MCF 10A (cell line): ENCODE results near the gene SUN5. TPM values are rescaled to one million over a fixed set of nuclear protein-coding genes. Genes with fewer than 3 reads are reported as not detected.

Experiments
- BruUV-seq: library from RNA; stranded (reverse); fragments of 400-500 nt; replicated peaks from 2 replicates; lab custom pipeline; 2021; lab: Mats Ljungman, UMichigan
- CTCF ChIA-PET: fragments of 300-600 bp; sonication (Branson Sonifier 250); formaldehyde crosslinking; extraction: SDS; loops from one replicate; lab custom pipeline; 2021; ENCODE audit warnings: antibody characterized with exemption, inconsistent platforms; lab: Yijun Ruan, JAX
- POLR2A ChIA-PET: fragments of 300-600, 350-650 bp; sonication (Branson Sonifier 250); formaldehyde crosslinking; extraction: SDS; loops from one replicate; lab custom pipeline; 2020; ENCODE audit warnings: antibody characterized with exemption, inconsistent platforms; lab: Yijun Ruan, JAX
- DNase-seq: peaks from one replicate; pipeline ENCODE4 v3.0.0-alpha.2; 2018; ENCODE audit not compliant: unreplicated experiment
- H3K27ac Mint-ChIP-seq: one replicate; pipeline ENCODE4 v1.8.0; 2022; ENCODE audit warnings: mild to moderate bottlenecking, low read depth, mixed read lengths; ENCODE audit not compliant: unreplicated experiment
- H3K27me3 Mint-ChIP-seq: one replicate; pipeline ENCODE4 v1.8.0; 2022; ENCODE audit warnings: mixed read lengths; ENCODE audit not compliant: insufficient read depth, unreplicated experiment
- H3K36me3 Mint-ChIP-seq: one replicate; pipeline ENCODE4 v1.8.0; 2022; ENCODE audit warnings: mild to moderate bottlenecking, moderate library complexity, mixed read lengths; ENCODE audit not compliant: insufficient read depth, unreplicated experiment
- H3K4me1 Mint-ChIP-seq: one replicate; pipeline ENCODE4 v1.8.0; 2022; ENCODE audit warnings: mixed read lengths; ENCODE audit not compliant: insufficient read depth, unreplicated experiment
- H3K4me3 Mint-ChIP-seq: one replicate; pipeline ENCODE4 v1.8.0; 2022; ENCODE audit warnings: mild to moderate bottlenecking, moderate library complexity, mixed read lengths; ENCODE audit not compliant: unreplicated experiment
- H3K9me3 Mint-ChIP-seq: one replicate; pipeline ENCODE4 v1.8.0; 2022; ENCODE audit warnings: mixed read lengths; ENCODE audit not compliant: unreplicated experiment
- intact Hi-C: fragments of 100-400 bp; cut with micrococcal nuclease; formaldehyde crosslinking; loops from 2 replicates; pipeline ENCODE4 v1.14.1; 2022
- total RNA-seq: library from RNA; stranded (reverse); gene quantifications from 2 replicates; pipeline ENCODE4 v1.2.3, GENCODE V29; 2022
- TF ChIP-seq, protein P1 (sequence below): fragments of 200-600 bp; IDR thresholded peaks from one replicate; pipeline ENCODE4 v1.8.0; 2022; ENCODE audit warnings: antibody characterized with exemption, mild to moderate bottlenecking; ENCODE audit not compliant: unreplicated experiment

The SUN5 gene
- total RNA-seq, 1 experiment from 2014 or later = not detected

DNA sequence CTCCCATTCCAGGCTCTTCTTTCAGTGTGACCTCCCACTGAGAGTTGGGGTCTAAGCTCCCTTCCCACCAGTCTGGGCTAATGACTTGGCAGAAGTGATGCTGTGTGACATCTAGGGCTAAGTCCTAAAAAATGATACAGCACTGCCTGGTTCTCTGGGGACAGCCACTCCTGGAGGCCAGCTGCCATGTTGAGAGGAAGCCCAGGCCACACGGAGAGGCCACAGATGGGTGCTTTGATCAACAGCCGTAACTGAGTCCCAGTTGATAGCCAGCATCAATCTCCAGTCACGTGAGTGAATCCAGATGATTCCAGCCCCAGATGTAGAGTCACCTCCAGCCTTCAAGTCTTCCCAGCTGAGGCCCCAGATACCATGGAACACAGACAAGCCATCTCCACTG, 13.8 kb downstream of the SUN5 start:
- no TSS peak for BruUV-seq
- TF ChIP-seq, protein P1, sequence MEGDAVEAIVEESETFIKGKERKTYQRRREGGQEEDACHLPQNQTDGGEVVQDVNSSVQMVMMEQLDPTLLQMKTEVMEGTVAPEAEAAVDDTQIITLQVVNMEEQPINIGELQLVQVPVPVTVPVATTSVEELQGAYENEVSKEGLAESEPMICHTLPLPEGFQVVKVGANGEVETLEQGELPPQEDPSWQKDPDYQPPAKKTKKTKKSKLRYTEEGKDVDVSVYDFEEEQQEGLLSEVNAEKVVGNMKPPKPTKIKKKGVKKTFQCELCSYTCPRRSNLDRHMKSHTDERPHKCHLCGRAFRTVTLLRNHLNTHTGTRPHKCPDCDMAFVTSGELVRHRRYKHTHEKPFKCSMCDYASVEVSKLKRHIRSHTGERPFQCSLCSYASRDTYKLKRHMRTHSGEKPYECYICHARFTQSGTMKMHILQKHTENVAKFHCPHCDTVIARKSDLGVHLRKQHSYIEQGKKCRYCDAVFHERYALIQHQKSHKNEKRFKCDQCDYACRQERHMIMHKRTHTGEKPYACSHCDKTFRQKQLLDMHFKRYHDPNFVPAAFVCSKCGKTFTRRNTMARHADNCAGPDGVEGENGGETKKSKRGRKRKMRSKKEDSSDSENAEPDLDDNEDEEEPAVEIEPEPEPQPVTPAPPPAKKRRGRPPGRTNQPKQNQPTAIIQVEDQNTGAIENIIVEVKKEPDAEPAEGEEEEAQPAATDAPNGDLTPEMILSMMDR = no peak
- H3K9me3 Mint-ChIP-seq = peaks cover 9% of the 10 kb centered on the region
- intact Hi-C loops = no loop called here
- DNase-seq = no peak
- no peak overlapping the region for H3K27ac Mint-ChIP-seq
- no peak overlapping the region for H3K4me3 Mint-ChIP-seq
- ChIA-PET POLR2A (no interaction called here), CTCF (interaction anchor here (0.6 to 1.7 kb wide), 2 partner anchors 8 to 44 kb away, joined by 3 to 4 read pairs; no protein-coding TSS in a partner anchor)
- H3K27me3 Mint-ChIP-seq = peaks cover 47% of the 10 kb centered on the region
- no peaks in the 10 kb centered on the region for H3K36me3 Mint-ChIP-seq
- no peaks in the 10 kb centered on the region for H3K4me1 Mint-ChIP-seq

DNA sequence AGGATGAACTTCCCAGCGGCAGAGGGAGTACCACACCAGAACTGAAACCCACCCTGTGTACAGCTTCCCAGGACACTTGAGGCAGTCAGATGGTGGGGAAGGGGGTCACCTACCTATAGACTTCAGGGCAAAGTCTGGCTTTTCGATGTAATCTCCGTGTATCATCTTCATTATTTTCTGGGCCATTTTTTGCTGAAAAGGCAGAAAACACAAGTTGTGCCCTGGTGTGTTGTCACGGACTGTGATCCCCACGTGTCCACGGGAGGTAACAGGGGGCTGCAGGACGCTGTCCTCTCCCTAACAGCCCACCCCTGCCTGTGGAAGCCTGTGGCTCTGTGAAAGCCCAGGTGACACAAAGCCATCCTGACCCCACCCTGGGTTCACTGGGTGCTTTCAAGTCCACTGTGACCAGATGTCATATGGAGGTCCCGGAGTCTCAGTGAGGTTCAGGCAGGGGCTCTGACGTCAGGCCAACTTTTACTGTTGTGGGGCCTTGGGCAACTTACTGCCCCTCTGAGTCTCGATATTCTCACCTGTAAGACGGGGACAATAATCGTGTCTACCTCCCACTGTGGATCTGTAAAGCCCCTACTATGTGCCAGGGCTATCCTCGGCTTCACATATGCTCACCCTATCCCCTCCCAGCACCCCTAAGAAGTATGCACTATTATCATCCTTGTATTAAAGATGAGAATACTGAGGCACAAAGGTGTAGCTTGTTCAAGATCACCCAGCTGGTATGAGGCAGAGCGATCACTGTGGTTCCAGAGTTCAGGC, 14.5 kb downstream of the SUN5 start:
- peaks cover 3% of the 10 kb centered on the region for H3K9me3 Mint-ChIP-seq
- peaks cover 45% of the 10 kb centered on the region for H3K27me3 Mint-ChIP-seq
- no peak for DNase-seq
- POLR2A ChIA-PET = interaction anchor here (0.5 kb wide), 1 partner anchor 29 kb away, joined by 3 read pairs; no protein-coding TSS in a partner anchor
- no peak overlapping the region for H3K27ac Mint-ChIP-seq
- CTCF ChIA-PET = interaction anchor here (0.6 to 1.0 kb wide), 2 partner anchors 9 to 200 kb away, joined by 3 to 4 read pairs; no protein-coding TSS in a partner anchor
- no peaks in the 10 kb centered on the region for H3K4me1 Mint-ChIP-seq
- no TSS peak for BruUV-seq
- H3K36me3 Mint-ChIP-seq = no peaks in the 10 kb centered on the region
- TF ChIP-seq, protein P1 = no peak
- intact Hi-C loops = no loop called here
- H3K4me3 Mint-ChIP-seq = no peak overlapping the region

- intact Hi-C loops = no loop called here
- Mint-ChIP-seq H3K9me3 (no peaks in the 10 kb centered on the region), H3K27me3 (peaks cover 28% of the 10 kb centered on the region), H3K36me3 (no peaks in the 10 kb centered on the region), H3K4me3 (no peak overlapping the region), H3K27ac (no peak overlapping the region), H3K4me1 (no peaks in the 10 kb centered on the region)
- ChIA-PET CTCF (interaction anchor here (0.5 kb wide), 1 partner anchor 42 kb away, joined by 4 read pairs; no protein-coding TSS in a partner anchor), POLR2A (no interaction called here)
- no peak for DNase-seq
- no TSS peak for BruUV-seq
- TF ChIP-seq, protein P1 = no peak
These were observed 16.2 kb downstream of the SUN5 start for GRCh38 chr20:32988008-32988407.

GRCh38 chr20:32987044-32987825, 17.0 kb downstream of the SUN5 start:
- CTCF ChIA-PET = interaction anchor here (0.5 kb wide), 1 partner anchor 41 kb away, joined by 4 read pairs; no protein-coding TSS in a partner anchor
- Mint-ChIP-seq H3K4me1 (no peaks in the 10 kb centered on the region), H3K4me3 (no peak overlapping the region), H3K27ac (no peak overlapping the region), H3K9me3 (no peaks in the 10 kb centered on the region), H3K36me3 (no peaks in the 10 kb centered on the region), H3K27me3 (peaks cover 21% of the 10 kb centered on the region)
- TF ChIP-seq, protein P1 = no peak
- POLR2A ChIA-PET = interaction anchor here (0.5 to 1.3 kb wide), 2 partner anchors 14 to 73 kb away, joined by 3 read pairs; no protein-coding TSS in a partner anchor
- BruUV-seq = no TSS peak
- no peak for DNase-seq
- intact Hi-C loops = no loop called here
